NK-92 (cell line): Measurements from ENCODE around the gene GNG7.
"Not testable (repeated sequence)": the region's sequence is repeated elsewhere in the genome, so short reads cannot be mapped to it uniquely, and the experiment has no call there.

Experiments
- DNase-seq: peaks from one replicate; lab custom pipeline; 2025; ENCODE audit not compliant: unreplicated experiment; lab: John Stamatoyannopoulos, UW

The GNG7 gene

GRCh38 chr19:2606774-2607173 lies 95.7 kb downstream of the GNG7 start:
- DNase-seq = not testable (repeated sequence)

- DNase-seq = not testable (repeated sequence)
Observed at GRCh38 chr19:2605889-2606288, 96.6 kb downstream of the GNG7 start.

GRCh38 chr19:2604747-2605329 lies 97.7 kb downstream of the GNG7 start:
- DNase-seq = no peak

- no peak for DNase-seq
Observed at GRCh38 chr19:2603334-2603733, 99.2 kb downstream of the GNG7 start.

GRCh38 chr19:2602391-2603181 lies 99.9 kb downstream of the GNG7 start:
- no peak for DNase-seq

GRCh38 chr19:2600914-2601870 lies 101.3 kb downstream of the GNG7 start:
- no peak for DNase-seq

GRCh38 chr19:2594319-2594718 lies 108.2 kb downstream of the GNG7 start:
- no peak for DNase-seq

- DNase-seq = no peak
Observed at GRCh38 chr19:2592824-2593223, 109.7 kb downstream of the GNG7 start.

- no peak for DNase-seq
Observed at GRCh38 chr19:2591537-2592291, 110.8 kb downstream of the GNG7 start.

- no peak for DNase-seq
Observed at GRCh38 chr19:2590630-2591399, 111.7 kb downstream of the GNG7 start.

- DNase-seq = no peak
Observed at GRCh38 chr19:2589441-2589840, 113.1 kb downstream of the GNG7 start.

- DNase-seq = no peak
Observed at GRCh38 chr19:2588081-2588777, 114.3 kb downstream of the GNG7 start.

GRCh38 chr19:2587001-2587719 lies 115.3 kb downstream of the GNG7 start:
- no peak for DNase-seq

GRCh38 chr19:2586196-2586595 lies 116.3 kb downstream of the GNG7 start:
- DNase-seq = no peak

- DNase-seq = no peak
Observed at GRCh38 chr19:2584002-2584401, 118.5 kb downstream of the GNG7 start.

GRCh38 chr19:2582984-2583956 lies 119.2 kb downstream of the GNG7 start:
- DNase-seq = no peak

- not testable (repeated sequence) for DNase-seq
Observed at GRCh38 chr19:2580396-2580795, 122.1 kb downstream of the GNG7 start.
